GOT3 (cell line): ENCODE data around the gene TRAPPC2L.

Source experiments
- DNase-seq: peaks from one replicate; lab custom pipeline; 2025; ENCODE audit warnings: mixed read lengths; lab: John Stamatoyannopoulos, UW

Gene TRAPPC2L

GRCh38 chr16:88861359-88861758 is 4.4 kb downstream of the TRAPPC2L start:
- no peak for DNase-seq

DNA sequence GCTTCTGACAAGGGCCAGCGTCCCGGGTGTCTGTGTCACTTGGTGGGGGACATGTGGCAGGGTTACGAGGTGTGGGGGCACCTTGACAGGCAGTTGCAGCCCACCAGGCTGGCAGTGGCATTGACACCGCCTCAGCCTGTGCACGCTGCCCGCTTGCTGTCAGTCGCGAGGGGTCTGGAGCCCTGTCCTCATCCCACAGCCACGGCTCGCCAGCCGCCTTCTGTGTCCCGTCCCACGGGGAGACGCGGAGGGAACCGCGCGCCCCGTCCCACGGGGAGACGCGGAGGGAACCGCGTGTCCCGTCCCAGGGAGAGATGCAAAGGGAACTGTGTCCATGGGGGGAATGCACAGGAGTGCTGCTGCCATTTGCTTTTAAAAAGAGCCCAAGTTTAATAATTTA is 6.0 kb downstream of the TRAPPC2L start:
- DNase-seq = no peak

GRCh38 chr16:88863426-88863825 is 6.5 kb downstream of the TRAPPC2L start:
- no peak for DNase-seq

- DNase-seq = no peak
Measured at GRCh38 chr16:88864099-88864498, 7.2 kb downstream of the TRAPPC2L start.

DNA sequence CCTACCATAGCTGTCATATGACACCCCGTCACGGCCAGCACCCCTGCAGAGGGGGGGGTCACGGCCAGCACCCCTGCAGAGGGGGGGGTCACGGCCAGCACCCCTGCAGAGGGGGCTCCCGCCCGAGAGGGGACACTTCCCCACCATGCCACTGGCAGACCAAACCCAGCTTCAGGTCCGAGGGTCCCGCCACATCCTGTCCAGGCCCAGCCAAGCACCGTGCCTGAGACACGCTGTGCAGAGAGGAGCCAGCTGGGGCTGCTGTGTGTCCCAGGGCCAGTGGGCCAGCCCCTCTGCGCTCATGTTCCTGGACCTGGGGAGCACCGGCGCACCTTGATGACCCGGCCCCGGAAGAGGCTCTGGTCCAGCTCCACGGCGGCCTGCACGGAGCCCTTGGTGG is 7.6 kb downstream of the TRAPPC2L start:
- DNase-seq = no peak

- no peak for DNase-seq
Measured at GRCh38 chr16:88865310-88865709, 8.4 kb downstream of the TRAPPC2L start.

DNA sequence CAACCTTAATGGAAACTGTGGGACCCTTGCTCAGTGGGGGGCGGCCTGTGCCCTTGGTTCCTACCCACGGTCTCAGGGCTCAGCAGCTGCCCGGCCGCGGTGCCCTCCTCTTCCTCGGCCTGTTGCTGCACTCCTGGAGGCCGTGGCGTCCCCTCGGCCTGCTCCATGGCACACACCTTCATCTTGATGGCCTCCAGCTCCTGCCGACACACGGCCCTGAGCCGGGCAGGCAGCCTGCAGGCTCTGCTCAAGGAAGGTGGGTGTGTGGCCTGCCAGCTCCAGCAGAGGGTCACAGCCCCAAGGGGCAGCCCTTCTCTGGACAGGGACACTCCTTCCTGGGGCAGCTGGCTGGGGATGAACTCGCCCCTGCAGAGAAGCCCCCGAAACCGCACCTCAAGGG is 8.8 kb downstream of the TRAPPC2L start:
- no peak for DNase-seq

DNA sequence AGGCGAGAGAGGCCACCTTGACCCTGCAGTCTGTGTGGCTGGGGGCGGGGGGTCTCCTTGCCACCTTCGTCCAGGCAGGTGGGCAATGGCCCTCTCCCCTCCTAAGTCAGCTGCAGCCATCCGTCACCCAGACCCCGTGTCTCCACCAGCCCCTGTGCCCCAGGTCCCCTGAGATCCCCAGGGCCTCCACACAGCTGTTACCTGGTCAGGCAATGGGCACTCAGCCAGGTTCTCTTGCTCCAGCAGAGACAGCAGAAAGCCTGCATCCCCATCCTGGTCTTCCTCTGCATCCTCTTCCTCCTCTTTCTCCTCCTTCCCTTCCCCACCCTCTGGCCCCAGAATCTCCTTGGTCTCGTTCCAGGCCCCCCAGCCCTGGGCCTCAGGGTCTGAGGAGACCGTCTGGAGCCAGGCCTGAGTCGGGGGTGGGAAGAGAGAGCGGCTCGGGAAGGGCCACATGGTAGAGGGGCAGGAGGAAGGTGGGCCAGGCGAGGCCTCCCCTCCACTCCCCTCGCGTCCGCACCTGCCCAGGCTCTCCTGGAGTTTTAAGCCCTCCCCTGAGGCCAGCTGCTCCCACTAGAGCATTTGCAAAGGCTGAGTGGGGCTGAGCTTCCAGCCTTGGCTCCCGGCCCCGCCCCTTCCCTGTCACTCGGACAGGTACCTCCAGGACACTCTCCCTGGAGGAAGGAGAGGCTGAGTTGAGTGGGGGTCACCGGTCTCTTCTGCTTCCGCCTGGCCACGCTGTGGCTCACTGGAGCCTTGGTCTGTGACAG is 9.4 kb downstream of the TRAPPC2L start, which contains the start of gene PABPN1L:
TSS of gene PABPN1L (minus strand) at position 510 of the 770 bp plus-strand sequence. CDS start at position 456, 54 bp downstream.
- no peak for DNase-seq

DNA sequence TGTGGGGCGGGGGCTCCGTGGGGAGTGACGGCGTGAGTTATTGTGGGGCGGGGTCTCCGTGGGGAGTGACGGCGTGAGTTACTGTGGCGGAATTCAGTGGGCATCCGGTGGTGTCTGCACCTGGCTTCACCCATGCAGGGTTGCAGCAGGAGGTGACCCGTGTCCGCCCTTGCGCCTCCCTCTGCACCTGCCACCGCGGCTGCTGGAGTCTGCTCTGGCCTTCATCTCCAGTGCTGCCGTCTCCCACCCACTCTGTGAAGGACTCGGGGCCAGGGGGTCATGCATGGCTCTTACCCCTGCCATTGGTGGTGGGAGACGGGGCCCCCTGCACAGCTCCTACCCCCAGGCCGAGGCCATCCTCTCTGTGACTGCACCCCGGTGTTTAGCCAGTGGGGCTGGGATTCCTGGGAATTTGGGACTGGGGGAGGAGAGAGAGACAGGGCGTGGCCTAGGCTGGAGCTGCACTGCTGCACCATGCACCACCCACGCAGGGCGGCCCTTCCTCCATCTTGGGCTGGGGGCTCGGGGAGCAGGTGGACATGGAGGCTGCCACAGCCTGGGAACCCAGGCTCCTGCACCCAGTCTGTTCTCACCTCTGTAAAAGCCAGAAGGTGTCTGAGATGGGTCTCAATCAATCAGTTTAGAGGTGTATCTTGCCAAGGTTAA is 10.8 kb downstream of the TRAPPC2L start:
- no peak for DNase-seq

DNA sequence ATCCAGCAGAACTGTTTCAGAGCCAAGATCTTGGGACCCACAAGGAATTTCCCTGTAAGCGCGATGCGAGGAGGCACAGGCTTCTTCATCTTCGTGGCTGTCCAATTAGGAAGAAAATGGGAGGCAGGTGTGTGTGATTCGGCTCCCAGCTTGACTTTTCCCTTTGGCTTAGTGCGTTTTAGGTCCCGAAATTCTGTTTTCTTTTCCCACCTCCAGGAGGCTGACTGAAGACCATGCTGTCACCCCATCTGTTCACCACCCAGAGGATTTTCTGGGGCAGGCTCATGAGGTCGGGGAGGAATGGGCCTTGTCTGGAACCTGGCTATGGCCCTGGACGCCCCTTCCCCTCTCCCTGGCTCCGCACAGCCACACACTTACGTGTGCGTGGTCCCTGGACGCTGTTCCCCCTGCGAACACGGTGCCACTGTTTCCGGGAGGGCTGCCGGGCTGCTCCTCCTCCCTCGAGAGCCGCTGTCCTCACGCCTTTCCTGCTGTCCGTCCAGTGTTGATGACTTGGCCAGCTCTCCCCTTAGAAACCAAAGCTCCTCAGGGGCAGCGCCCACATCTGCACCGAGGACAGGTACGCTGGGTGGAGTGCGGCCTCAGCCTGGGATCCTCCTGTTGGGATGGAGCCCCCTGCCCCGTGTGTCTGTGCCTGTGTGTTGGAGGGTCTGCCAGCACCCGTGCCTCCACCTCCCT is 12.2 kb downstream of the TRAPPC2L start:
- no peak for DNase-seq

- DNase-seq = no peak
Measured at GRCh38 chr16:88869673-88869980, 12.7 kb downstream of the TRAPPC2L start.

- DNase-seq = no peak
Measured at GRCh38 chr16:88870608-88871348, 13.9 kb downstream of the TRAPPC2L start.

- DNase-seq = no peak
Measured at GRCh38 chr16:88871349-88871702, 14.4 kb downstream of the TRAPPC2L start.

DNA sequence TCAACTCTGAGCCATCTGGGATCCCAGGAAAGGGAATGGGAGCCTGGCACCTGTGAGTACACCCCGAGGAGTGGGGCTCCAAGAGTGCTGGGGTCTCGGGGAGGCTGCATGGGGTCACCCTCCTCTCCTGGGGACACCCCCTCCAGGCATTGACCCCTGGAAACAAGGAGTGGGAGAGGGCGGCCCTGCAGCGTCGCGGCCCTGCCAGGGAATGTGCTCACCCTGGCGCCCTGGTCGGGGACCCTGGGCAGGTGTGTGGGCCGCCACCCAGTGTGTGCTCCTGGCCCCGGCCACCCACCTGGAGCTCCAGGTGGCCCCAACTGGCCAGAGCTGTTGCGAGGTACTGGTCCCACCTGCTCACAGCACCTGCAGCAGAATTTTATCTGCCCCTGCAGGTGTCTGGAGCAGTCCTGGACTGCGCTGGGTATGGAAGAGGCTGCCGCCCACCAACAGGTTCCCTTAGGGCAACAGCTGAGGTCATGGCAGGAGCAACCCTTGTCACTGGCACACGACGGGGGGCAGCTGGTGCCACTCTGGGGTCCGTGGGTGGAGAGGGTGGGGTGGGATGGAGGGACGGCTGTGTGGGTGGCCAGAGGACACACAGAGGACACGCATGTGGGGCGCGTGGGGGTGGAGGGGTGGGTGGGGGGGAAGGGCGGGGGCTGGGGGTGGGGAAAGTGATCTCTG is 14.9 kb downstream of the TRAPPC2L start:
- DNase-seq = no peak

DNA sequence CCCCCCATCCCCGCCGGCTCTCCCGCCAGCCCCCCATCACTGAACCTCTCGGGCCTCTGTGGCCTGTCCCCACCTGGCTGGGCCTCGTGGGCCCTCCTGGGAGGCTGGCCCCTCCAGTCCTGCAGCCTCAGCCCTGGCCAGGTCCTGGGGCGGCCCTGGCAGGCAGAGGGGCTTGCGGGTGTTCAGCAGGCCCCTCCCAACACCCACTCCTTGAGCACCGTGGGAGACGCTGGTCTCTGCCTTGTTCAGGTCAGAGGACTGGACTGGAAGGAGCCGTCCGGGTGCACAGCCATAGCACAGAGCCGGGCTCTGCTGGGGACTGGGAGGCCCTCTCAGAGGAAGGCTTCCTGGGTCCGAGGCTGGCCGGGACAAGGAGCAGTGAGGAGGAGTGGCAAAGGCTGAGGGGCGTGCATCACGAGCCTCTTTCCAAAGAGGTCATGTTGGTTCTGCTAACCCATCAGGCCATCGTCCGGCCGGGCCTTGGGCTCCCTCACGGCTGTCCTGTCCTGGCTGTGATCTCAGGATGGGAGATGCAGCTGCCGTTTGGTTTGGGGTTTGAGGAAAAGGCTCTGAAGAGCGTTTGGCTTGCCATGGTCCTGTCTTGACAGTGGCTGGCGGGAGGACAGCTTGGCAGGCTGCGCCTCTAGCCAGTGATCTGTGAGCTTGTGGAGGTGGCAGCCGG is 15.9 kb downstream of the TRAPPC2L start:
- no peak for DNase-seq

DNA sequence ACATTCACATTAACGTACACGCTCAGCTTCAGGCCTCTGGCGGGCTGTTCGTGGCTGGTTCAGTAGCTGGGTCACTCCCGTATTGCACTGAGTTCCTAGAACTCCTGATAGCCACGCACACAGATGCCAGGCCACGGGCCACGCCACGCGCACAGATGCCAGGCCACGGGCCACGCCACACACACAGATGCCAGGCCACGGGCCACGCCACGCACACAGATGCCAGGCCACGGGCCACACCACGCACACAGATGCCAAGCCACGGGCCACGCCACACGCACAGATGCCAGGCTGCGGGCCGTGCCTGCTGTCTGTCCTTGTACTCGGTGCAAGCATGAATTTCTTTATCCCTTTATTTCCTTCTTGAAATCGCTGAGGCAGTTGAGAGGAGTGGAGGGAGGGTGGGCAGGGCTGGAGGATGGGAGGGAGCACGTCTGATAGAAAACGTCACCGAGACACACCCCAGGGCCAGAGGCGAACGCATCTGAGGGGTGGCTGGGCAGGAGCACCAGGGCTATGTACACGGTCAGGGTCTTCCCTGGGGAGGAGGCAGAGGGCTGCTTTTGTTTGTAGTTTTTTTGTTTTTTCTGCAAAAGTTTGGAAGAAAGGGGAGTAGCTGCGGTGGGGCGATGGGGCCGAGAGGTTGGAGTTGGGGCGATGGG is 18.1 kb downstream of the TRAPPC2L start:
- DNase-seq = no peak

DNA sequence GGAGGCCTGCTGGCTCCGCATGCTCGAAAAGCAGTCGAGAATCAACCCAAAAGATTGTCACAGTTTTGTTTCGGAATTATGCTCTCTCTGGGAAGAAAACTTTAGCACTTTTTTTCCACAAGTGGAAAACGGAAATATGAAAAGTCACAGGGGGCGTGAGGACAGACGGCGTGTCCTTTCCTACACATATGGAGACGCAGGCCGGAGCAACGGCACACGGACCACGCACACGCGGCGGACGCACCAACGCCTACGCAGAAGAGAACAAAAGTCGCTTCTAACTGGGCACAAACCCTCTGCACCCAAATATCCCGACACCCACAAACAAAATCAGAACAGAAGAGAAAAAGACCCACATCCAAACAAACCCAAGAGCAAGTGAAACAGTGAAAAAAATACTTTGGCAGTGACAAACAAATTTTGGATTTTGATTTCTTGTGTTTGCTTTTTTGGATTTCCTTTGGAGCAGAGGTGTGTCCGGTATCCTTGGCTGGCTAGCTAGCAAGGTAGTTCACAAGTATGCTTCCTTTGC is 18.8 kb downstream of the TRAPPC2L start:
- no peak for DNase-seq

- DNase-seq = no peak
Measured at GRCh38 chr16:88876942-88877526, 20.1 kb downstream of the TRAPPC2L start.

GRCh38 chr16:88877564-88878289 is 20.8 kb downstream of the TRAPPC2L start:
- DNase-seq = no peak
